HL-60 (cell line): ENCODE measurements around the gene MST1.

Source experiments
- DNase-seq, 2 experiments: peaks; one replicate each; pipeline ENCODE4 v3.0.0-alpha.2; 2010 to 2020; ENCODE audit warnings: low read depth in 1 of 2, low spot score in 1 of 2
- H3K27ac ChIP-seq: fragments of 250-450 bp; sonication (Bioruptor Pico); replicated peaks from 2 replicates; pipeline ENCODE4 v1.5.1; 2020; ENCODE audit warnings: mild to moderate bottlenecking, moderate library complexity
- H3K27me3 ChIP-seq: fragments of 250-450 bp; sonication (Bioruptor Pico); 2 replicates; pipeline ENCODE4 v1.5.1; 2021; ENCODE audit warnings: mild to moderate bottlenecking, moderate library complexity; ENCODE audit not compliant: insufficient read depth, poor library complexity, severe bottlenecking
- H3K4me3 ChIP-seq: replicated peaks from 2 replicates; pipeline ENCODE4 v1.5.1; 2011; ENCODE audit warnings: mild to moderate bottlenecking, control low read depth, low read length; ENCODE audit not compliant: insufficient read depth
- CTCF ChIP-seq: IDR thresholded peaks from one replicate; pipeline ENCODE4 v1.5.1; 2011; ENCODE audit warnings: low read length, control low read depth, inconsistent platforms; ENCODE audit not compliant: insufficient read depth
- GABPA ChIP-seq: IDR thresholded peaks from 2 replicates; pipeline ENCODE4 v1.6.1; 2012; ENCODE audit warnings: low read depth
- POLR2AphosphoS5 ChIP-seq: IDR thresholded peaks from 2 replicates; pipeline ENCODE4 v1.6.1; 2012; ENCODE audit warnings: low read depth
- SPI1 ChIP-seq: IDR thresholded peaks from 2 replicates; pipeline ENCODE4 v1.6.1; 2012; ENCODE audit warnings: low read depth, mild to moderate bottlenecking, borderline replicate concordance
- TF ChIP-seq, protein P1 (sequence below): IDR thresholded peaks from 2 replicates; pipeline ENCODE4 v1.6.1; 2012; ENCODE audit warnings: low read depth; ENCODE audit not compliant: insufficient replicate concordance

MST1 gene

DNA sequence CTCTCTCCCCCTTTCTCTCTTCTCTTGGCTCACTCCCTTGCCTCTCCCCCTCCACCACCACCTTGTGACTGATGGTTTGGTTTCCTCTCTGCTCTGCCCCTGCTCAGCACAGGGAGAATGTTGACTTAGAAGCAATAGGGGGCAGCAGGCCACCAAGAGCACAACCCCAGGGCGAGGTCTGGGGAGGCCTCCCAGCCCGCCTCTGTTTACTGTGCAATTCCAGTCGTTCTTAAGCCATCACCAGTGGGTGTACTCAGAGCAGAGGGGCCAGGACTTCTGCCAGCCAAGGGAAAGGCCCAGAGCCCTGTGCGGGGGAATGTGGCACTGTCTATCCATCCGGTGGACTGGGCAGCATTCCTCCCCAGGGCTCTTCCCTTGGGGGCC, 20.9 kb downstream of the MST1 start:
- H3K4me3 ChIP-seq: no peak overlapping the region
- DNase-seq: no peak
- no peak for TF ChIP-seq GABPA
- TF ChIP-seq POLR2AphosphoS5: no peak
- TF ChIP-seq CTCF: no peak
- no peak for TF ChIP-seq SPI1
- TF ChIP-seq, protein P1, sequence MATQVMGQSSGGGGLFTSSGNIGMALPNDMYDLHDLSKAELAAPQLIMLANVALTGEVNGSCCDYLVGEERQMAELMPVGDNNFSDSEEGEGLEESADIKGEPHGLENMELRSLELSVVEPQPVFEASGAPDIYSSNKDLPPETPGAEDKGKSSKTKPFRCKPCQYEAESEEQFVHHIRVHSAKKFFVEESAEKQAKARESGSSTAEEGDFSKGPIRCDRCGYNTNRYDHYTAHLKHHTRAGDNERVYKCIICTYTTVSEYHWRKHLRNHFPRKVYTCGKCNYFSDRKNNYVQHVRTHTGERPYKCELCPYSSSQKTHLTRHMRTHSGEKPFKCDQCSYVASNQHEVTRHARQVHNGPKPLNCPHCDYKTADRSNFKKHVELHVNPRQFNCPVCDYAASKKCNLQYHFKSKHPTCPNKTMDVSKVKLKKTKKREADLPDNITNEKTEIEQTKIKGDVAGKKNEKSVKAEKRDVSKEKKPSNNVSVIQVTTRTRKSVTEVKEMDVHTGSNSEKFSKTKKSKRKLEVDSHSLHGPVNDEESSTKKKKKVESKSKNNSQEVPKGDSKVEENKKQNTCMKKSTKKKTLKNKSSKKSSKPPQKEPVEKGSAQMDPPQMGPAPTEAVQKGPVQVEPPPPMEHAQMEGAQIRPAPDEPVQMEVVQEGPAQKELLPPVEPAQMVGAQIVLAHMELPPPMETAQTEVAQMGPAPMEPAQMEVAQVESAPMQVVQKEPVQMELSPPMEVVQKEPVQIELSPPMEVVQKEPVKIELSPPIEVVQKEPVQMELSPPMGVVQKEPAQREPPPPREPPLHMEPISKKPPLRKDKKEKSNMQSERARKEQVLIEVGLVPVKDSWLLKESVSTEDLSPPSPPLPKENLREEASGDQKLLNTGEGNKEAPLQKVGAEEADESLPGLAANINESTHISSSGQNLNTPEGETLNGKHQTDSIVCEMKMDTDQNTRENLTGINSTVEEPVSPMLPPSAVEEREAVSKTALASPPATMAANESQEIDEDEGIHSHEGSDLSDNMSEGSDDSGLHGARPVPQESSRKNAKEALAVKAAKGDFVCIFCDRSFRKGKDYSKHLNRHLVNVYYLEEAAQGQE: no peak
- no peaks in the 10 kb centered on the region for H3K27me3 ChIP-seq
- H3K27ac ChIP-seq: no peak overlapping the region

DNA sequence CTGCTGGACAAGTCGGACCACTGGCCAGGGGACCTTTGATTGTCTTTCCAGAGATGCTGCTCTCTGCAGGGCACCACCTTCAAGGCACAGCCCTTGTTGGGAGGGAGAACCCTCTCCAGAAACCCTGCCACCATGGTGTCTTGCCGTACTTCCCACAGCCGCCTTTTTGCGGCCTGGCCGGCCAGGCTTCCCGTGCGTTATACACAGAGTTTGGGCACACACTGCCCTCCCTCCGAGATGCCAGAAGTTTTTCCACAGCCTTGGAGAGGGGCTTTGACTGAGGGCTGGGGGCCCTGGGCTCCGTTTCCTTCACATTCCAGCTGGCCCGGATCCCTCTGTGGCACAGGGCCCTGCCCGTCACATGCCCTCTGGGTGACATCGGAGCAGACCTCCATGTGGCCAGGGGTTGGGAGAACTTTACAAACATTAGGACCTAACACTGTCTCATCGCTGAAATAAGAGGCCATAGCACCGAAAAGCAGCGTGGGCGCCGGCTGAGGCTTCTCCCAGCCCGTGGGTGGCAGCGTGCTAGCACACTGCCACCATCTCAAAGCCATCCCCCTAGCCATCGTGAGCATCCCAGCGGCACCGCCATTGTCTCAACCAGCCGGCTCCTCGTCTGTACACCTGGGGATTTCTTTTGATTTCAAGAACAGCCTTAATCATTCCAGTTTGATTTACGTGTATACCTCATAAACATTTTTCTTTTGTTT, 21.4 kb downstream of the MST1 start:
- TF ChIP-seq, protein P1: no peak
- TF ChIP-seq SPI1 (no peak), POLR2AphosphoS5 (no peak)
- DNase-seq: no peak
- H3K27me3 ChIP-seq: no peaks in the 10 kb centered on the region
- no peak overlapping the region for H3K4me3 ChIP-seq
- no peak overlapping the region for H3K27ac ChIP-seq

- no peak overlapping the region for H3K27ac ChIP-seq
- no peaks in the 10 kb centered on the region for H3K27me3 ChIP-seq
- no peak for TF ChIP-seq CTCF
- TF ChIP-seq, protein P1: no peak
- no peak for TF ChIP-seq SPI1
- TF ChIP-seq GABPA: no peak
- TF ChIP-seq POLR2AphosphoS5: no peak
- DNase-seq: no peak
- H3K4me3 ChIP-seq: no peak overlapping the region
Observed at GRCh38 chr3:49666592-49666991, 22.7 kb downstream of the MST1 start.
